Activated CD4-positive, CD25-positive, alpha-beta regulatory T cell (primary cell): ENCODE results near the gene AGXT2.
"Not testable (repeated sequence)": the region's sequence is repeated elsewhere in the genome, so short reads cannot be mapped to it uniquely, and the experiment has no call there.

Experiments
- DNase-seq, 4 experiments: peaks; one replicate each; lab custom pipeline; 2025; lab: John Stamatoyannopoulos, UW

The AGXT2 gene

DNA sequence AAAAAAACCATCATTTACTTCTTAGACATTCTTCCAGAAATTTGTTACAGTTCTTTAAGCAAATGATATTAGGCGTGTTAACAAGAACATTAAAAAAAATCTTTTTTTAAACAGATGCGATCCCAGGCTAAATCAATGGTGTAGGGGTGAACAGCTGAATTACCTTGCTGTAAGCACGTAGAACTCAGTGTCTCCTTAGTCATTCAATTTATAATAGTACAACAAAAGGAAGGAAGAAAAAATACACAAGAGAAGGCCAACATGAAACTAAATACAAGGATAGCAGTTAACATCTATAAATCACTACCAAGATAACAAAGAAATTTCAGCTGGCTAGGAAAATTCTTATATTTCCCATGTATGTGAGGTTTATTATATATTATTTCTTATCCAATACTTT lies 35.4 kb downstream of the AGXT2 start:
- DNase-seq = no peak

- DNase-seq = no peak
Measured at GRCh38 chr5:35010676-35011075, 37.1 kb downstream of the AGXT2 start.

DNA sequence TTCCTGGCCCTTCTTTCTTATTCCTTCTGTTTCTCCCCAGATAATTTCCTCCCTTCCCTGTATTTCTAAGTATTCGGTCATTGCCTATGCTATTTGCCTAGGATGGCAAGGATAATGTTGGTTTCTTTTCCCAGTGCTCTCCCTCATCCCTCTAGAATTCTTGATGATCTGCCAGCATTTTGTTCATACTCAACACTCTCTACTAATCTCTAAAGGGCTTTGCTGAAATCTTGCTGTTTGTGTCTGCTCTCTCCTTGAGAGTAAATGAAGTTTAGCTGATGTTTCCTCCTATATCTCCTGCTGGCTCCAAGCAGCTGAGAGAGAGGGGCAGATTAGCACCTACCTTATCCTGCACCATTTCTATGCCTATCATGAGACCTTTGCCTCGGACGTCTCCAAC lies 38.1 kb downstream of the AGXT2 start:
- no peak for DNase-seq

DNA sequence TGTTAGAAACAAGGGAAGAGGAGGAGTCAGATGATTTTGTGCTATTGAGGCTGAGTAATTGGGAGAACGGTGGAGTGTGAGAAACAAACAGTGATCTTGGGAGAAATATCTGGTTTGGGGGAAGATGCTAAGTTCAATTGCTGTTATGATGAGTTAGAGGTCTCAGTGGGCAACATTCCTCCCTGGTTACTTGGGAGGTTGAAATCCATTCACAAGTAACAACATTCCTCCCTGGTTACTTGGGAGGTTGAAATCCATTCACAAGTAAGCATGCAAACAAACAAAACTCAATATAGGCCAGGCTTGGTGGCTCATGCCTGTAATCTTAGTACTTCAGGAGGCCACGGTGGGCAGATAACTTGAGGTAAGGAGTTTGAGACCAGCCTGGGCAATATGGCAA lies 38.7 kb downstream of the AGXT2 start:
- no peak for DNase-seq

GRCh38 chr5:35004771-35005170 lies 43.0 kb downstream of the AGXT2 start:
- no peak for DNase-seq

GRCh38 chr5:35004200-35004599 lies 43.5 kb downstream of the AGXT2 start:
- no peak for DNase-seq

GRCh38 chr5:35003018-35003957 lies 44.5 kb downstream of the AGXT2 start:
- peak; percentile 1 to 47 (median 20) for DNase-seq

DNA sequence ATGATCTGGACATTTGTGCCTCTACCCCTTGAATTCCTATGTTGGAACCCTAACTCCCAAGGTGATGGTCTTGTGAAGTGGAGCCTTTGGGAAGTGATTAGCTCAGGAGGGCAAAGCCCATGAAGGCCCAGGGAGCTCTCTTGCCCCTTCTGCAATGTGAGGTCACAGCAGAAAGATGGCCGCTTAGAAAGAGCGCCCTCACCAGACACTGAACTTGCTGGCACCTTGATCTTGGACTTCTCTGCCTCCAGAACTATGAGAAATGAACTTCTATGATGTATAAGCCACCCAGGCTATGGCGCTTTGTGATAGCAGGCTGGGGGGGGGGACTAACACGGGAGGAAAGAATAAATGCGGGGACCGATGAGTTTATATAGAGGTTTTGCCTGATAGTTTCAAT lies 45.3 kb downstream of the AGXT2 start:
- no peak for DNase-seq

DNA sequence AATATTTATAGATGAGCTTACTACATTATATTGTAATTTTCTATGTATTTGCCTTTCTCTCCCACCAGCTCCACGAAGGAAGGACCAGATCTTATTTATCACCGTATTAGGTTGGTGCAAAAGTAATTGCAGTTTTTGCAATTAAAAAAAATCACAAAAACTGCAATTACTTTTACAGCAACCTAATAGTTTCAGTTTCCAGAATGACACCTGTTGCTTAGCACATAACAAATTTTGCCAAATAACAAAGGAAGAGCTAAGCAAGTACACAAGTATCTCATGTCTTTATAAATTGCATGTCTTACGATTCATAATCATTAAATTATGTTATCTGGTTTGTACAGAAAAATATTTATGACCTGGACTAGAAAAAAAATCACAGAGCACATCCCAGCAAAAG lies 45.9 kb downstream of the AGXT2 start:
- no peak for DNase-seq

DNA sequence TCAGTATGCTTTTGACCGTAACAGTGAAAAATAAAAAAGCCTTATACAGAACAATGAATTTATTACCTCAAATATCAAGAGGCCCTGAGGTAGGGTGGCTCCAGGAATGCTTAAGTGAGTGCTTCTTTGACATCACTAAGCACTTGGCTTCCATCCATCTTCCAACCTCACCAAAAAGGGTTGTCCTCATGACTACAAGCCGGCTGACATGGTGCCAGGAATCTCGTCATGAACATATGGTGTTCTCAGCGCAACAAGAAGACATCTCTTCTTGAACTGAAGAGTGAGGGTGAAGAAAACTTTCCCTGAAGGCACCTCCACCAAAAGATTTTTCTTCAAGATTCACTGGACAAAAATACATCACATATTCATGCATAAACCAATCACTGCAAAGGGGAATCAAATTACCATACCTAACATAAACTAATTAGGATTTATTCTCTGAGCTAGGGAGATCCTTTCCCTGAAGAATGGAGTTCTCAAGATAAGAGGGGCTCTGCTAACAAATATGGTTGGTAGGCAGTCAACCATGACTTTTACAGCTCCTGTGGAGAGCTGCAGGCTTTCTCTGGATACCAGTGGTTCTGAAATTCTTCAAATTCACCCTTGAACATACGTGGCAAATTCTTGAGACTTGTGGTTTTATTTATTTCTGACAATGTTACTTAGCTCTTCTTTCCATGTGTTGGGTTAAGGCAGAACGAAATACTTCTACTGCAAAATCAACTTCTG lies 49.5 kb downstream of the AGXT2 start:
- no peak for DNase-seq

GRCh38 chr5:34996261-34996660 lies 51.5 kb downstream of the AGXT2 start:
- no peak for DNase-seq

DNA sequence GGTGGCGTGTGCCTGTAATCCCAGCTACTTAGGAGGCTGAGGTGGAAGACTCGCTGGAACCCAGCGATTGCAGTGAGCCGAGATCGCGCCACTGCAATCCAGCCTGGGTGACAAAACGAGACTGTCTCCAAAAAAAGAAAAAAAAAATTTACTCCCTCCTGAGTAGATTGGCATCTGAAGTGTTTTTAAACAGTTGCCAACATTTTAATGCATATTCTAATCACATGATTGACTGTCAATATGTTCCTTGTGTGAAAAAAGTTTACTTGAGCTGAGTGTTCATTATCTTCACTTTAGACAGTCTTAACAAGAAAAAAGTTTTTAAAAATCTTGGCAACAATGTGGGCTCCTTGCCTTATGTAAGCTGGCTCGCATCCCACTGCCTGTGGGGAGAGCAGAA lies 53.8 kb downstream of the AGXT2 start:
- no peak for DNase-seq

GRCh38 chr5:34991486-34992238 lies 56.1 kb downstream of the AGXT2 start:
- no peak for DNase-seq

DNA sequence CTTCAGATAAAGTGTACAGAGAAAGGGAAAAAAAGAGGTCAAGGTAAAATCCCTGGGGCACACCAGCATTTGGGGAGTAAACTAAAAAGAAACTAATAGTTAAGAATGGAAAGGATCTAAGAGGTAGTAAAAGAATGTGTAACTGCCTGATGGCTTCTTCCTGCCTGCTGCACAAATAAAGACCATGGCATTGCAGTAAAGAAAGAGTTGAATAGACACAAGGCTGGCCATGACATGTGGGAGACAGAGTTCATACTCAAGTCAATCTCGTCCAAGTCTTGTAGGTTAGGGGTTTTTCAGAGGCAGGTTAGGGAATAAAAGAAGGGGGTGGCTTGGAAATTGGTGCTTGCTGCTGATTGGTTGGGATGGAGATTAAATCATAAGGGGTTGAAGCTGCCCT lies 60.8 kb downstream of the AGXT2 start:
- DNase-seq = no peak

GRCh38 chr5:34982823-34983222 lies 64.9 kb downstream of the AGXT2 start:
- DNase-seq = no peak

GRCh38 chr5:34978681-34979080 lies 69.1 kb downstream of the AGXT2 start:
- no peak for DNase-seq

DNA sequence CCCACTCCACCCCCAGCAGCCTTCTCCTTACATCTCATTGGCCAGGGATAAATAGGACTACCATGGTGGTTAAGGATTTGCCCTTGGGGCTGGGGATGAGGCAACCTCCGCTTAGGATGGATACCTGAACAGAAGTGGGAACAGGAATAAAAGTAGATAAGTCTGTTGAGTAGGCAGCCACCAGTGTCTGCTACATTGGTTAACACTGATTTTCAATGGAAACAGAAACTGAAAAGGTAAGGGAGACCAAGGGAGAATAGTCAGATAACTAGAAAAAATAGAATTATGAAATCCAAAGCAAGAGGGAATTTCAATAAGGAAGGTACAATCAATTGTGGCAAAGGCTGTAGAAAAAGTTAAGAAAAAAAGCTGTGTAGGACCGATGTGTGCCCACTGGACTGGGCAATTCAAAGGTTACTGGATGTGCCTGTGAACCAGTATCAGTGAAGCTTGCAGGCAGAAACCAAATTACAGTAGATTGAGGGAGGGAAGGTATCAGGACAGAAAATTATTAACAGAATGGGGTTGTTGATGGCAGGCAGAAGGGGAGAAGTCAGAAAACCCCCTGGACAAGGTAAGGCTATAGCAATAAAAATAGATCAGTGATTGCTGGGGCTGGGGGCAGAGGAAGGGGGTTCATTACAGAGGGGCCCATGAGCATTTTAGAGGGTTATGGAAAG lies 69.7 kb downstream of the AGXT2 start:
- no peak for DNase-seq

GRCh38 chr5:34976347-34976746 lies 71.4 kb downstream of the AGXT2 start:
- no peak for DNase-seq

DNA sequence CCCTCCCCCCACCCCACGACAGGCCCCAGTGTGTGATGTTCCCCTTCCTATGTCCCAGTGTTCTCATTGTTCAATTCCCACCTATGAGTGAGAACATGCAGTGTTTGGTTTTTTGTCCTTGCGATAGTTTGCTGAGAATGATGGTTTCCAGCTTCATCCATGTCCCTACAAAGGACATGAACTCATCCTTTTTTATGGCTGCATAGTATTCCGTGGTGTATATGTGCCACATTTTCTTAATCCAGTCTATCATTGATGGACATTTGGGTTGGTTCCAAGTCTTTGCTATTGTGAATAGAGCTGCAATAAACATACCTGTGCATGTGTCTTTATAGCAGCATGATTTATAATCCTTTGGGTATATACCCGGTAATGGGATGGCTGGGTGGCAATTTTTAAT lies 76.1 kb downstream of the AGXT2 start:
- DNase-seq = not testable (repeated sequence)

DNA sequence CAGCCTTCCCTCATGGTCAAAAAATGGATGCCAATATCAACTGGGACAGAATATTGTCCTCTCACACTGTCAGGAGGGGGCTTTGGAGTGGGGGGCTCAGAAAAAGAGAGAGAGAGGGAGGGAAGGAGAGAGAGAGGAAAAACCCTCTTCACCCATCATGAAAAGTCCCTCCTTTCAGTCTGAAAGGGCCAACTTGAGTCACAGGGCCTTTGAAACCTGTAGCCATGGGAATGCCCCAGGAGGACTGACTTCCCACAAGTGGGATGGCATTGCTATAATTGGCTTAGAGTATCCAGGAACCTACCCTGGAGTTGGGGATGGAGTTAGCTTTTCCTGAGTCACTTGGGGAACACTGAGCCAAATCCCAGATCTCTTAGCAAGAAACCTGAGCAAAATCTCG lies 77.2 kb downstream of the AGXT2 start:
- DNase-seq = no peak

GRCh38 chr5:34968258-34968657 lies 79.5 kb downstream of the AGXT2 start:
- DNase-seq = no peak

DNA sequence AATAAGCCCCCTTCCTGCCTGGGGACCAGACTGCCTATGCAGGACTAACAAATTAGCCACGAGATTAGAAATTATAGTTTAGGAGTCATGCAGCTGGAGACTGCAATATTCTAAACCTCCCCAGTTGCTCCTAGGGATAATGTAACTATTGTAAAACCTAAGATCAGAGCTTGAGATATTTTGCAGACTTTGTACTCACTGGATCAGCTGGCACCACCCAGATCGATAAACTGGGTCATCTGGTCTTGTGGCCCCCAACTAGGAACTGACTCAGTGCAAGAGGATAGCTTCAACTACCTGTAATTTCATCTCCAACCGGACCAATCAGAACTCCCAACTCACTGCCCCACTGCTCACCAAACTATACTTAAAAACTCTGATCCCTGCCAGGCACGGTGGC lies 80.2 kb downstream of the AGXT2 start:
- no peak for DNase-seq
